PC-9 (cell line): Measurements from ENCODE around the gene GLIPR2. TPM values are rescaled to one million over a fixed set of nuclear protein-coding genes. Genes with fewer than 3 reads are reported as not detected.

Experiments used
- BruUV-seq: library from RNA; stranded (reverse); fragments of 400-500 nt; replicated peaks from 2 replicates; lab custom pipeline; 2021; lab: Mats Ljungman, UMichigan
- CTCF ChIA-PET: fragments of 300-600 bp; sonication (Branson Sonifier 250); formaldehyde crosslinking; loops from one replicate; lab custom pipeline; 2022; ENCODE audit warnings: antibody characterized with exemption; lab: Charles Lee
- POLR2A ChIA-PET: fragments of 300-600 bp; sonication (Branson Sonifier 250); formaldehyde crosslinking; loops from one replicate; lab custom pipeline; 2022; ENCODE audit warnings: antibody characterized with exemption; ENCODE audit not compliant: unreplicated experiment; lab: Charles Lee
- DNase-seq, 2 experiments: peaks; one replicate each; pipeline versions ENCODE4 v3.0.0 to v3.0.0-alpha.2; 2015 to 2022; ENCODE audit warnings: mixed read lengths in 1 of 2
- H2AFZ ChIP-seq: fragments of 200-600 bp; sonication (generic); 2 replicates; pipeline ENCODE4 v1.8.1; 2017; ENCODE audit warnings: antibody characterized with exemption
- H3F3A ChIP-seq: fragments of 200-600 bp; sonication (generic); 2 replicates; pipeline ENCODE4 v1.8.1; 2017; ENCODE audit warnings: antibody characterized with exemption, mild to moderate bottlenecking, low read depth; ENCODE audit not compliant: insufficient read depth
- H3K27ac ChIP-seq: fragments of 200-600 bp; sonication (generic); 2 replicates; pipeline ENCODE4 v1.6.1; 2016; ENCODE audit warnings: mixed run types
- H3K27me3 ChIP-seq: fragments of 200-600 bp; sonication (generic); 2 replicates; pipeline ENCODE4 v1.6.1; 2016; ENCODE audit warnings: low read depth, mixed run types; ENCODE audit not compliant: insufficient read depth
- H3K36me3 ChIP-seq: fragments of 200-600 bp; sonication (generic); 2 replicates; pipeline ENCODE4 v1.6.1; 2016; ENCODE audit warnings: low read depth, mixed run types
- H3K4me1 ChIP-seq: fragments of 200-600 bp; sonication (generic); replicated peaks from 2 replicates; pipeline ENCODE4 v1.6.1; 2016; ENCODE audit warnings: mixed run types; ENCODE audit not compliant: insufficient read depth
- H3K4me2 ChIP-seq: fragments of 200-600 bp; sonication (generic); 2 replicates; pipeline ENCODE4 v1.6.1; 2017; ENCODE audit warnings: mixed run types
- H3K4me3 ChIP-seq: fragments of 200-600 bp; sonication (generic); 2 replicates; pipeline ENCODE4 v1.6.1; 2016; ENCODE audit warnings: mixed run types
- H3K79me2 ChIP-seq: fragments of 200-600 bp; sonication (generic); 2 replicates; pipeline ENCODE4 v1.6.1; 2017; ENCODE audit warnings: low read depth, mixed run types
- H3K9me2 ChIP-seq: fragments of 200-600 bp; sonication (generic); 2 replicates; pipeline ENCODE4 v1.8.1; 2017; ENCODE audit warnings: mild to moderate bottlenecking; ENCODE audit not compliant: insufficient read depth
- H3K9me3 ChIP-seq: fragments of 200-600 bp; sonication (generic); 2 replicates; pipeline ENCODE4 v1.8.1; 2016; ENCODE audit warnings: low read depth; ENCODE audit not compliant: insufficient read depth
- H4K20me1 ChIP-seq: fragments of 200-600 bp; sonication (generic); 2 replicates; pipeline ENCODE4 v1.8.1; 2017; ENCODE audit not compliant: insufficient read depth
- EZH2 ChIP-seq: fragments of 200-600 bp; sonication (generic); IDR thresholded peaks from 2 replicates; pipeline ENCODE4 v1.8.0; 2017; ENCODE audit warnings: antibody characterized with exemption, low read depth
- intact Hi-C: fragments of 100-400 bp; cut with micrococcal nuclease; formaldehyde crosslinking; loops from one replicate; pipeline ENCODE4 v1.10.0; 2022; ENCODE audit not compliant: unreplicated experiment
- total RNA-seq: library from RNA; stranded (reverse); gene quantifications from 2 replicates; pipeline ENCODE4 v1.2.3, GENCODE V29; 2021
- TF ChIP-seq, protein P1 (sequence below): fragments of 200-600 bp; sonication (generic); conservative IDR thresholded peaks from 2 replicates; pipeline ENCODE4 v1.6.1; 2017; ENCODE audit warnings: mixed run types, antibody characterized with exemption, mild to moderate bottlenecking, moderate library complexity

The GLIPR2 gene
- total RNA-seq, 1 experiment from 2014 or later: 3.9 TPM

DNA sequence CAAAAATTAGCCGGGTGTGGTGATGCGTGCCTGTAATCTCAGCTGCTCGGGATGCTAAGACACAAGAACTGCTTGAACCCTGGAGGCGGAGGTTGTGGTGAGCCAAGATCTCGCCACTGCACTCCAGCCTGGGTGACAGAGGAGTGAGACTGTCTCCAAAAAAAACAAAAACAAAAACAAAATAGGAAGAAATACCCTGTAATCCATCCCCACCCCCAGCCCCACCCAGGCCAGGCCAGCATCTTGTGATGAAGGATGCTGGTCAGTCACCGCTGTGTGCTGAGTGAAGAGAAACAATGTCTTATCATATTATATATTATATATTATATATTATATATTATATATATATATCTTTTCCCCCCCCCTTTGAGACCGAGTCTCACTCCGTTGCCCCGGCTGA lies 17.2 kb downstream of the GLIPR2 start:
- H3K27me3 ChIP-seq: no peaks in the 10 kb centered on the region
- peaks cover 7% of the 10 kb centered on the region for H3K4me1 ChIP-seq
- no peak for DNase-seq
- H3K36me3 ChIP-seq: no peaks in the 10 kb centered on the region
- no peak overlapping the region for H3K27ac ChIP-seq
- H3K9me2 ChIP-seq: no peaks in the 10 kb centered on the region
- no peaks in the 10 kb centered on the region; the same call in 1 of the 2 replicates for H3K9me3 ChIP-seq
- intact Hi-C loops: no loop called here
- H3K4me3 ChIP-seq: no peak overlapping the region
- TF ChIP-seq, protein P1, sequence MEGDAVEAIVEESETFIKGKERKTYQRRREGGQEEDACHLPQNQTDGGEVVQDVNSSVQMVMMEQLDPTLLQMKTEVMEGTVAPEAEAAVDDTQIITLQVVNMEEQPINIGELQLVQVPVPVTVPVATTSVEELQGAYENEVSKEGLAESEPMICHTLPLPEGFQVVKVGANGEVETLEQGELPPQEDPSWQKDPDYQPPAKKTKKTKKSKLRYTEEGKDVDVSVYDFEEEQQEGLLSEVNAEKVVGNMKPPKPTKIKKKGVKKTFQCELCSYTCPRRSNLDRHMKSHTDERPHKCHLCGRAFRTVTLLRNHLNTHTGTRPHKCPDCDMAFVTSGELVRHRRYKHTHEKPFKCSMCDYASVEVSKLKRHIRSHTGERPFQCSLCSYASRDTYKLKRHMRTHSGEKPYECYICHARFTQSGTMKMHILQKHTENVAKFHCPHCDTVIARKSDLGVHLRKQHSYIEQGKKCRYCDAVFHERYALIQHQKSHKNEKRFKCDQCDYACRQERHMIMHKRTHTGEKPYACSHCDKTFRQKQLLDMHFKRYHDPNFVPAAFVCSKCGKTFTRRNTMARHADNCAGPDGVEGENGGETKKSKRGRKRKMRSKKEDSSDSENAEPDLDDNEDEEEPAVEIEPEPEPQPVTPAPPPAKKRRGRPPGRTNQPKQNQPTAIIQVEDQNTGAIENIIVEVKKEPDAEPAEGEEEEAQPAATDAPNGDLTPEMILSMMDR: no peak
- no peak for TF ChIP-seq EZH2
- H2AFZ ChIP-seq: no peak overlapping the region
- ChIA-PET POLR2A (no interaction called here), CTCF (no interaction called here)
- BruUV-seq: no TSS peak
- no peaks in the 10 kb centered on the region for H4K20me1 ChIP-seq
- peaks cover 3% of the 10 kb centered on the region for H3F3A ChIP-seq
- no peak overlapping the region for H3K4me2 ChIP-seq
- H3K79me2 ChIP-seq: no peaks in the 10 kb centered on the region

DNA sequence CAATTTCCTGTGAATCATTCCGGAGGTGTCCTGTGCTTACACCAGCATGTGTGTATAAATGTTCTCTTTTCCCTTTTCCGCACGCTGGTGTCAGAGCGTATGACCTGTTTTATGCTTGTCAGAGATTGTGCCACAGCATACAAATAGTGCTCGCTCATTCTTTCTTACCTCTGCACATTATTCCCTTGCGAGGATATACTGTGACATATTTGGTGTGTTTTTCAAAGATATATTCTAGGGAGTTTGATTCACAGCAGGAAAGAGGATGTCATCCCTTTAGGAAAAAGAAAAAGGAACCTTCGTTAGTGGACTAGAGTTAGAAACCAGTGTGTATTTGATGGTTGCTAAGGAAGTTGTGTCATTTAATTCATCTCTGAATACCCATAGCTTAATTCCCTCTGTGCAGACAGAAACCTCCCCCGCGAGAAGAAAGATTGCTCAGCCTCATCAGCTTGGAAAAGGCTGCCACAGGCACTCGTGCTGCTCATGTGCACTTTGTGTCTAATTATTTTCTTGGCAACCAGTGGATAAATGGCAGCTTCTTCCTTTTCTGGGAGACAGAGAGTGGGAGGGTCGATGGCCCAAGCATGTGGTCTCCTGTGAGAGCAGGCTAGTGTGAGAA lies 17.9 kb downstream of the GLIPR2 start:
- peaks cover 5% of the 10 kb centered on the region for H3K4me1 ChIP-seq
- H3K4me2 ChIP-seq: no peak overlapping the region
- ChIA-PET POLR2A (no interaction called here), CTCF (no interaction called here)
- peak in 1 of 2 experiments; percentile 40 for DNase-seq
- no peaks in the 10 kb centered on the region for H3K9me2 ChIP-seq
- H3K27me3 ChIP-seq: no peaks in the 10 kb centered on the region
- no peaks in the 10 kb centered on the region for H3K36me3 ChIP-seq
- H3F3A ChIP-seq: no peaks in the 10 kb centered on the region
- no TSS peak for BruUV-seq
- intact Hi-C loops: no loop called here
- H3K27ac ChIP-seq: no peak overlapping the region
- no peaks in the 10 kb centered on the region for H4K20me1 ChIP-seq
- no peaks in the 10 kb centered on the region for H3K79me2 ChIP-seq
- H3K9me3 ChIP-seq: no peaks in the 10 kb centered on the region; the same call in 1 of the 2 replicates
- H3K4me3 ChIP-seq: no peak overlapping the region
- no peak overlapping the region for H2AFZ ChIP-seq
- TF ChIP-seq, protein P1: no peak
- TF ChIP-seq EZH2: no peak

DNA sequence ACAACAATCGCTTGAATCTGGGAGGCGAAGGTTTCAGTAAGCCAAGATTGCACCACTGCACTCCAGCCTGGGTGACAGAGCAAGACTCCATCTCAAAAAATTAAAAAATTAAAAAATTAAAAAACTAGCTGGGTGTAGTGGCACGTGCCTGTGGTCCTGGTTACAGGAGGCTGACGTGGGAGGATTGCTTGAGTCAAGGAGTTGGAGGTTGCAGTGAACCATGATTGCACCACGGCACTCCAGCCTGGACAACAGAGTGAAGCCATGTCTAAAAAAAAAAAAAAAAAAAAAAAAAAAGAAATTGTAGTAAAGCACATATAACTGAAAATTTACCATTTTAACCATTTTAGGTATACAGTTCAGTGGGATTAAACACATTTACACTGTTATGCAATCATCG lies 19.6 kb downstream of the GLIPR2 start:
- no peak for TF ChIP-seq EZH2
- TF ChIP-seq, protein P1: no peak
- peaks cover 10% of the 10 kb centered on the region for H3K4me1 ChIP-seq
- CTCF ChIA-PET: interaction anchor here (1.1 kb wide), 1 partner anchor 10 kb away, joined by 3 read pairs; no protein-coding TSS in a partner anchor

More for the DNA sequence above, 19.6 kb downstream of the GLIPR2 start:
- BruUV-seq: no TSS peak
- H3K4me2 ChIP-seq: no peak overlapping the region
- no peak overlapping the region for H2AFZ ChIP-seq
- no peaks in the 10 kb centered on the region; the same call in 1 of the 2 replicates for H3K9me3 ChIP-seq
- no peaks in the 10 kb centered on the region for H3K27me3 ChIP-seq
- POLR2A ChIA-PET: no interaction called here
- H3K4me3 ChIP-seq: no peak overlapping the region
- H3F3A ChIP-seq: no peaks in the 10 kb centered on the region
- no peaks in the 10 kb centered on the region for H4K20me1 ChIP-seq
- no peaks in the 10 kb centered on the region for H3K36me3 ChIP-seq
- no peaks in the 10 kb centered on the region for H3K79me2 ChIP-seq
- DNase-seq: no peak
- H3K27ac ChIP-seq: no peak overlapping the region
- no peaks in the 10 kb centered on the region for H3K9me2 ChIP-seq
- intact Hi-C loops: no loop called here
